HG02884 (cell line): ENCODE data around the gene PRRG3.

Experiments used
- ATAC-seq: cut with Tn5 transposase; IDR thresholded peaks from one replicate; pipeline ENCODE4 v1.9.1; 2021; ENCODE audit warnings: mild to moderate bottlenecking, moderate library complexity; ENCODE audit not compliant: unreplicated experiment

PRRG3 gene

DNA sequence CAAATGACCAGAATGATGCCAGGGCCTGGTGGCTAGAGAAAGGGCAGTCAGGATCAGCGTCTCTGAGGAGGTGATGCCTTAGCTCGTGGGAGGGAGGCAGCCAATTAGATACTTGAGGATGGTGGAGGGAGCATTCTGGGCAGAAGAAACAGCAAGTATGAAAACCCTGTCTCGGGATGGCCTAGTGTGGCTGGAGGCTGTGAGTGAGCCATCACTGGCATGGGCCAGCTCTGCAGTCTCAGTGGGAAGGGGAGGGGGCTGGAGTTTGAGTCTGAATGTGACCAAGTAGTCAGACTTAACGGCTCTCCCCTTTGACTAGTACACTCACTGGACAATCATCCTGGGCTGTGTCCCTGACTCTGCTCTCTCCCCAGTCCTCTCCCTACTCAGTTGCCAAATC, 46.3 kb downstream of the PRRG3 start:
- no peak for ATAC-seq

DNA sequence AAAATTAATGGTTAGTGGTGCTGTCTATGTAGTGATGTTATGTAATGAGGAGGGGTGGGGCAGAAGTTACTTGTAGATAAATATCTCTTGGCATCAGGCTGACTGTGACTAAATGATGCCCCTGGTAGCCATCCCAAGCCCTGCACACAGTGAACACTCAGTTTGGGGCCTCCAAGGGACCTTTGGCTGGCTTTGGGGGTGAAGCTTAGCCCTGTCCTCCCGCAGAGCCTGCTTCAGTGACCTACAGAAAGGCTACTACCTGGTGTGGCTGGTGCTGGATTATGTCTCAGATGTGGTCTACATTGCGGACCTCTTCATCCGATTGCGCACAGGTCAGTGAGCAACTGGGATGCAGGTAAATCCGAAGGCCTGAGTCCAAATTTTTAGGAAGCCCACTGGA, 47.1 kb downstream of the PRRG3 start:
- no peak for ATAC-seq

DNA sequence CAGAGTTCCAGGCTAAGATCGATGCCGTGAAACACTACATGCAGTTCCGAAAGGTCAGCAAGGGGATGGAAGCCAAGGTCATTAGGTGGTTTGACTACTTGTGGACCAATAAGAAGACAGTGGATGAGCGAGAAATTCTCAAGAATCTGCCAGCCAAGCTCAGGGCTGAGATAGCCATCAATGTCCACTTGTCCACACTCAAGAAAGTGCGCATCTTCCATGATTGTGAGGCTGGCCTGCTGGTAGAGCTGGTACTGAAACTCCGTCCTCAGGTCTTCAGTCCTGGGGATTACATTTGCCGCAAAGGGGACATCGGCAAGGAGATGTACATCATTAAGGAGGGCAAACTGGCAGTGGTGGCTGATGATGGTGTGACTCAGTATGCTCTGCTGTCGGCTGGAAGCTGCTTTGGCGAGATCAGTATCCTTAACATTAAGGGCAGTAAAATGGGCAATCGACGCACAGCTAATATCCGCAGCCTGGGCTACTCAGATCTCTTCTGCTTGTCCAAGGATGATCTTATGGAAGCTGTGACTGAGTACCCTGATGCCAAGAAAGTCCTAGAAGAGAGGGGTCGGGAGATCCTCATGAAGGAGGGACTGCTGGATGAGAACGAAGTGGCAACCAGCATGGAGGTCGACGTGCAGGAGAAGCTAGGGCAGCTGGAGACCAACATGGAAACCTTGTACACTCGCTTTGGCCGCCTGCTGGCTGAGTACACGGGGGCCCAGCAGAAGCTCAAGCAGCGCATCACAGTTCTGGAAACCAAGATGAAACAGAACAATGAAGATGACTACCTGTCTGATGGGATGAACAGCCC, 48.6 kb downstream of the PRRG3 start:
- ATAC-seq, result no peak

DNA sequence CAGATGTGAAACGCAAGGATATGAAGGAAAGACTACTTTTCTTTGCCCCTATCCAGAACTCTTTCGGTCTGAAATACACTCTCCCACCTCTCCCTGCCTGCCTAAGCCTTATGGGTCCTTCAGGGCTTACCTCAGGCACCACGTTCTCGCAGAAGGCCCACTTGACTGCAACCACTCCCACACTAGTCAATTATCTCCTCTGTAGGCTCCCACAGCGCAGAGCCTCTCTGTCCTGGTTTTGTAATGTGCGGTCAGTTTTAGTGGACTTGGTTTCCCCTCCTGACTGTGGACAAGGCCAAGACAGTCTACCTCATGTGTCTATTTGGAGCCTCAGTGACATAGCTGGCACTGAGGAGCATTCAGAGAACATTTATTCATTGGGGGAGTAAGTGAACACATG, 50.4 kb downstream of the PRRG3 start:
- ATAC-seq, result no peak

- no peak for ATAC-seq
Measured at GRCh38 chrX:151746502-151746901, 51.2 kb downstream of the PRRG3 start.

- no peak for ATAC-seq
Measured at GRCh38 chrX:151750511-151750910, 55.3 kb downstream of the PRRG3 start.

DNA sequence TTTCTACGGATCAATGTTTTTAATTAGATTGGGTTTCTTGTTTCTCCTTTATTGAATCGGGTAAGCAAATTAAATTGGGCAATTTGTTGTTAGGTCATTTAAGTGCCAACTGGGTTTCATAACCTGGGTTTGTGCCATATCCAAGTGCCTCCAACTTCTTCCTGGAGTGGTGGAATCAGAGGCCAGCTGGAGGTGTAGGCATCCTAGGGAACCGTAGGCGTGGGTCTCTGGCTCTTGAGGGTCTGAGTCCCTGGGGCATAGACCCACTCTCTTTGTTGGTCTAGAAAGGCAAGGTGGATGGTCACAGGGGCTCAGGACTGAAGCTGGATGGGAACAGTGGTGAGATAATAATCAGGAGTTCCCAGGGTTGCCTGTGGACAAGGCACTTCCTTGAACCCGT, 57.6 kb downstream of the PRRG3 start:
- ATAC-seq, result no peak

GRCh38 chrX:151753313-151754046, 58.2 kb downstream of the PRRG3 start:
- ATAC-seq, result peak; percentile 74

- ATAC-seq, result no peak
Measured at GRCh38 chrX:151754047-151754429, 58.8 kb downstream of the PRRG3 start.

- ATAC-seq, result no peak
Measured at GRCh38 chrX:151754641-151755215, 59.5 kb downstream of the PRRG3 start.
